Measurements from ENCODE around the gene NFATC2IP. TPM values are rescaled to one million over a fixed set of nuclear protein-coding genes. Genes with fewer than 3 reads are reported as not detected.

The NFATC2IP gene
- total and polyA plus RNA-seq, 2 of the 13 experiments (the other 11 are each of a cell fraction or from before 2014, with no cell fraction given) = 32.1 to 48.5 TPM

DNA sequence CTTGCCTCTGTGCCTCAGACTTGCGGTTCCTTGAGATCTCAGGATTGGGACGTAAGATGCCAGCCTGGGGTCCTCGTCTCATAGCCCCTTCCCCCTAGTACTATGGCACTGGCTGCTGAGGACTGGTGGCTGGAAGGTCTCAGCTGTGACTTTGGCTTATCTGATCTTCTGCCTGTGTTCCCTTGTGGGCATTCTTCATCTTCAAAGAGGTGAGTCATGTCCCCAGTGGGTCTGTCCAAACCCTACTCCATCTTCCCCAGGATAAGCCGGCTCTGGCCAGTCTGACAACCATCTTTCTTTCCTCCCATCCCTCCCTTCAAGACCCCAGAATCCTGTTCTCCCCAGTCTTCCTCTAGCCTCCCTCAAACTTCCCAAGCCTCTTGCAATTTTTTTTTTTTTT is 15.4 kb upstream of the NFATC2IP start (continued):
- TF ChIP-seq, protein P1, sequence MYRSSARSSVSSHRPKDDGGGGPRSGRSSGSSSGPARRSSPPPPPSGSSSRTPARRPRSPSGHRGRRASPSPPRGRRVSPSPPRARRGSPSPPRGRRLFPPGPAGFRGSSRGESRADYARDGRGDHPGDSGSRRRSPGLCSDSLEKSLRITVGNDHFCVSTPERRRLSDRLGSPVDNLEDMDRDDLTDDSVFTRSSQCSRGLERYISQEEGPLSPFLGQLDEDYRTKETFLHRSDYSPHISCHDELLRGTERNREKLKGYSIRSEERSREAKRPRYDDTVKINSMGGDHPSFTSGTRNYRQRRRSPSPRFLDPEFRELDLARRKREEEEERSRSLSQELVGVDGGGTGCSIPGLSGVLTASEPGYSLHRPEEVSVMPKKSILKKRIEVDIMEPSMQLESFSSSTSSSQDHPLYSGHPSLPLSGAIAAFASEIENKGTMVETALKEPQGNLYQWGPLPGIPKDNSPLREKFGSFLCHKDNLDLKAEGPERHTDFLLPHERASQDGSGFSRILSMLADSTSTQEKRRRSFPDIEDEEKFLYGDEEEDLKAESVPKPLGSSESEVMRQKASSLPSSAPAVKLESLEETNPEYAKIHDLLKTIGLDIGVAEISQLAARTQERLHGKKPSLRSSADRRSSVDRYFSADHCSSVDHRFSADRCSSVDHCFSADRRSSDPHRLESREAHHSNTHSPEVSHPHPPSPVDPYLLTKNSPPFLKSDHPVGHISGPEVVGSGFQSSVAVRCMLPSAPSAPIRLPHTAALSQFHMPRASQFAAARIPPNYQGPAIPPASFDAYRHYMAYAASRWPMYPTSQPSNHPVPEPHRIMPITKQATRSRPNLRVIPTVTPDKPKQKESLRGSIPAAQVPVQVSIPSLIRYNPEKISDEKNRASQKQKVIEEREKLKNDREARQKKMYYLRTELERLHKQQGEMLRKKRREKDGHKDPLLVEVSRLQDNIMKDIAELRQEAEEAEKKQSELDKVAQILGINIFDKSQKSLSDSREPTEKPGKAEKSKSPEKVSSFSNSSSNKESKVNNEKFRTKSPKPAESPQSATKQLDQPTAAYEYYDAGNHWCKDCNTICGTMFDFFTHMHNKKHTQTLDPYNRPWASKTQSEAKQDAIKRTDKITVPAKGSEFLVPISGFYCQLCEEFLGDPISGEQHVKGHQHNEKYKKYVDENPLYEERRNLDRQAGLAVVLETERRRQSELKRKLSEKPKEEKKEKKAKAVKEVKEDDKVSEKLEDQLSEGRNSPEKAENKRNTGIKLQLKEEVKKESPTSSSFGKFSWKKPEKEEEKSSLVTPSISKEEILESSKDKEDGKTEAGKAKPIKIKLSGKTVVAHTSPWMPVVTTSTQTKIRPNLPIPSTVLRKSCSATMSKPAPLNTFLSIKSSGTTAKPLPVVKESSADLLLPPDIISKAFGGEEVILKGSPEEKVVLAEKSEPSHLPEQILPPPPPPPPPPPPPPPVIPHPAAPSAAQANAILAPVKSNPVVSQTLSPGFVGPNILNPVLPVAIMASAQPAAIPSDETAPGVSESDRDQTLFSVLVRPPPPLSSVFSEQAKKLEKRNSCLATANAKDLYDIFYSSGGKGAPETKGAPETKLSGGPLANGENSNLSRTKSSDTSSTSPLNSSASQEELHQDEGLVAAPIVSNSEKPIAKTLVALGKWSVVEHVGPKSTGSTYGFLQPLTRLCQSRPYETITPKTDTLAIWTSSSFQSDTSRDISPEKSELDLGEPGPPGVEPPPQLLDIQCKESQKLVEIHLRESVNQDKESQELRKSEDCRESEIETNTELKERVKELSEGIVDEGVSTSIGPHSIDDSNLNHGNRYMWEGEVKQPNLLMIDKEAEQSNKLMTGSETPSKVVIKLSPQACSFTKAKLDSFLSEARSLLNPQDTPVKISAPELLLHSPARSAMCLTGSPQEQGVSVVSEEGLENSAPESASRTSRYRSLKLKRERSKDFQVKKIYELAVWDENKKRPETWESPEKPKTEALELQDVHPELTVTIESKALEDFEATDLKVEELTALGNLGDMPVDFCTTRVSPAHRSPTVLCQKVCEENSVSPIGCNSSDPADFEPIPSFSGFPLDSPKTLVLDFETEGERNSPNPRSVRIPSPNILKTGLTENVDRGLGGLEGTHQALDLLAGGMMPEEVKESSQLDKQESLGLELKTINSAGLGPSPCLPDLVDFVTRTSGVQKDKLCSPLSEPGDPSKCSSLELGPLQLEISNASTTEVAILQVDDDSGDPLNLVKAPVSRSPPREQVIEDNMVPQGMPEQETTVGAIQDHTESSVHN (CRISPR knock-in tag; IDR thresholded peaks at IDR 0.05) = 0 out of 2 replicates have a peak, but pooled peaks have one; percentile 62

Data from HepG2 (cell line).